22Rv1 (cell line): Measurements from ENCODE around the gene FYN.

Experiments used
- H3K27ac ChIP-seq: fragments of 450-650 bp; 2 replicates; pipeline ENCODE4 v1.5.1; 2017
- ZFX ChIP-seq: fragments of 450-650 bp; IDR thresholded peaks from 2 replicates; pipeline ENCODE4 v1.6.1; 2017; ENCODE audit warnings: antibody characterized with exemption, borderline replicate concordance
- TF ChIP-seq, protein P1 (sequence below): fragments of 450-650 bp; IDR thresholded peaks from 2 replicates; pipeline ENCODE4 v1.5.1; 2017; ENCODE audit warnings: mild to moderate bottlenecking

FYN gene

DNA sequence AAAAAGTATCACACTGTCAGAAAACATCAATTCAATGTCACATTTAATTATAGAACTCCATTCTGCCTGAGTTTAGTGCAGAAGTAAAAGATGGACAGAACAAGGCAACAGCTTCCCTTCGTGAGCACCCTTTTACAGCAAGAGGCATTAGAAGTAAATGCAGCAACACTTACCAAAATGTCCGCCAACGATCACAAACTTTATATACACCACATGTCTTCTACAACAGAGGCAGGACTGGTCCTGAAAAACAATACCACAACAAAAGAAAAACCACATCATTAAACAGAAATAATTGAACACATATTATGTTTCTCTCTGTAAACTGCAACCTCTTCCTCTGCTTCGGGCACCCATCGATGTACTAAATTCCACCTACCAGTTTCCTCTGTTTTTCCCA is 92.9 kb downstream of the FYN start:
- TF ChIP-seq ZFX = no peak
- TF ChIP-seq, protein P1, sequence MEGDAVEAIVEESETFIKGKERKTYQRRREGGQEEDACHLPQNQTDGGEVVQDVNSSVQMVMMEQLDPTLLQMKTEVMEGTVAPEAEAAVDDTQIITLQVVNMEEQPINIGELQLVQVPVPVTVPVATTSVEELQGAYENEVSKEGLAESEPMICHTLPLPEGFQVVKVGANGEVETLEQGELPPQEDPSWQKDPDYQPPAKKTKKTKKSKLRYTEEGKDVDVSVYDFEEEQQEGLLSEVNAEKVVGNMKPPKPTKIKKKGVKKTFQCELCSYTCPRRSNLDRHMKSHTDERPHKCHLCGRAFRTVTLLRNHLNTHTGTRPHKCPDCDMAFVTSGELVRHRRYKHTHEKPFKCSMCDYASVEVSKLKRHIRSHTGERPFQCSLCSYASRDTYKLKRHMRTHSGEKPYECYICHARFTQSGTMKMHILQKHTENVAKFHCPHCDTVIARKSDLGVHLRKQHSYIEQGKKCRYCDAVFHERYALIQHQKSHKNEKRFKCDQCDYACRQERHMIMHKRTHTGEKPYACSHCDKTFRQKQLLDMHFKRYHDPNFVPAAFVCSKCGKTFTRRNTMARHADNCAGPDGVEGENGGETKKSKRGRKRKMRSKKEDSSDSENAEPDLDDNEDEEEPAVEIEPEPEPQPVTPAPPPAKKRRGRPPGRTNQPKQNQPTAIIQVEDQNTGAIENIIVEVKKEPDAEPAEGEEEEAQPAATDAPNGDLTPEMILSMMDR = no peak
- no peak overlapping the region for H3K27ac ChIP-seq

DNA sequence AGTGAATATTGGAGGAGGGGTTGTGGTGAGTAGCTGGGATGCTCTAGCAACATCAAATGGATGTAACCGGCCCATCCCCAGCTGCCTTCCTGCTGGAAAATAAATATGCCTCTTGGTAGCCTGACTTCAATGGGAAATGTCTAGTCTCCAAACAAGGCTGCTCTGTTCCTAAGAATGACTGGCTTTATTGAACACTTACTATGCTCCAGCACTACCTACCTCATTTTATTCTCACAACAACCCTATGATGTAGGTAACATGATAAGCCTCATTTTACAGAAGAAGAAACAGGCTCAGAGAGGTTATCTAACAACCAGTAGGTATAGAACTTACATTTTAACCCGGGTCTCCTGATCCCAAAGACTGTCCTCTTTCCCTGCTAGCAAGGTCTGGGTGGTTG is 93.6 kb downstream of the FYN start:
- H3K27ac ChIP-seq = no peak overlapping the region
- TF ChIP-seq ZFX = no peak
- TF ChIP-seq, protein P1 = no peak

DNA sequence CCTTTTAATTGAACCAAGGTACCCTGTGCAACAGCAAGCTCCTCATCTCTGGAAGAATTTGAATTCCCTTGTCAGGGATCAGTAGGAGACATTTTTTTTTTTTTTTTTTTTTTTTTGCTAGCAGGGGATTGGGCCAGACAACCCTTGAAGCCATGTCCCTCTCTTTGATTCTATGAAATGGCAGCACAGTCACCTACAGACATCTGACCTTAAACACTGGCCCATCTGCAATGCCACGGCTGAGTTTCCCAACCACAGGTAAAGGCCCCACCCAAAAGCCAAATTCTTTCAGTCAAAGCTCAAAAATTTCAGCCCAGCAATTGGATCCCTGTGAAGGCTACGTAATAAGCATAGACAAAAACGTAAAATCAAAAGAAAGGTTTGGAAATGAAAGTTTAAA is 94.2 kb downstream of the FYN start:
- TF ChIP-seq, protein P1 = no peak
- no peak for TF ChIP-seq ZFX
- no peak overlapping the region for H3K27ac ChIP-seq

DNA sequence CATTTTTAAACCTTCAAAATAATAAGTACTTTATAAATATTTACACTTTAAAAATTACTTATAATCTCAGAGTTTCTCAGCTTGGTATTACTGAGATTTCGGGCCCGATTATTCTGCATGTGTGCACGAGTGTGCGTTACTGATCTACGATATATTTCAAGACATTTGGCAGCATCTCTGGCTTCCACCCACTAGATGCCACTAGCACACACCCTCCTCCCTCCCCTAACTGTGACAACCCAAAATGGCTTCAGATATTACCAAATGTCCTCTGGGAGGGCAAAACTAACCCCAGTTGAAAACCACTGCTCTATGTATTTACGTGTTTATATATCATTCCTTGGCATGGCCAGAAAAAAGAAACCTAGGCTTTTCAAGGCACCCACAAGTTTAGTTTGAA is 95.9 kb downstream of the FYN start:
- no peak overlapping the region for H3K27ac ChIP-seq
- TF ChIP-seq ZFX = no peak
- TF ChIP-seq, protein P1 = no peak

DNA sequence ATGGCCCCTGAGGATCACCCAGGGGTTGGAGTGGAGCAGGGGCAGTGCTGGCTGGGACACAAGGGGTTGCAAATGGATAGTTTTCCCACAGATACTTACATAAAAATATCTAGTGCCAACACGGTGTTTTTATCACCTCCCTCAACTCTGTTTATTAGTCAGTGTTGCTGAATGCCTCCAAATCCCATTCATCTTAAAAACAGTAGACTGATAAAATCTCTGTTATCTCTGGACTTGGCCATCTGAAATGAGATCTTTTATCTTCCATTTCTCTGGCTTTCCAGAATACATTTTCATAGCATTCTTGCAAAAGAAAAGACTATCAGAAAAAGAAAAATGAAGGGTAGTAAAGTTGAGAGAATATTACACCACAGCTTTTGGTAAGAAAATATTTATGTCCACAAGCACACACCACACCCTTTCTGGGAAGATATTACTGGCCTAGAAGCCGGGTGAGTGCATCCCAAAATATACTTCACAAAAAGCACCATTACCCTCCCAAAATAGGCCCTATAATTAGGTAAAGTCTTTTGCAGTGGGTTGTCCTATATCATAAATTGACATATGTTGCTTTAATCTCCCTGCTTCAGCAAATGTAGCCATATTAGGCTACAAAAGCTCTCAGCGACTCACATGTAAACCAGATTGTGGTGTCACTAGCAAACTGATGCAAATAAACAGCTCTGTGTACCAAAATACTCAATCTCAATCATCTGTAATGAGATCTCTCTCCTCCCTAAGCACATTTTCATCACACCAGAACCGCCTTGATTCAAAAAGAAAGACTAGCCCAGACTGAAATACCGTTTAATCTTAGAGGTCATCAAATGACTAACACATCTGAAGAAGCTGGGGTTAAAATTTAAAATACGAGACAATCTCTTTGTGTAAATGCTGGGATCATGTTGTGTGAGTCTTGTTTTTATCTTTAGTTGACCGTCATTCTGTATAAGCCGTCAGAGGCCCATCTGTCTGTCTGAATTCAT is 96.7 kb downstream of the FYN start:
- TF ChIP-seq ZFX = no peak
- TF ChIP-seq, protein P1 = no peak

DNA sequence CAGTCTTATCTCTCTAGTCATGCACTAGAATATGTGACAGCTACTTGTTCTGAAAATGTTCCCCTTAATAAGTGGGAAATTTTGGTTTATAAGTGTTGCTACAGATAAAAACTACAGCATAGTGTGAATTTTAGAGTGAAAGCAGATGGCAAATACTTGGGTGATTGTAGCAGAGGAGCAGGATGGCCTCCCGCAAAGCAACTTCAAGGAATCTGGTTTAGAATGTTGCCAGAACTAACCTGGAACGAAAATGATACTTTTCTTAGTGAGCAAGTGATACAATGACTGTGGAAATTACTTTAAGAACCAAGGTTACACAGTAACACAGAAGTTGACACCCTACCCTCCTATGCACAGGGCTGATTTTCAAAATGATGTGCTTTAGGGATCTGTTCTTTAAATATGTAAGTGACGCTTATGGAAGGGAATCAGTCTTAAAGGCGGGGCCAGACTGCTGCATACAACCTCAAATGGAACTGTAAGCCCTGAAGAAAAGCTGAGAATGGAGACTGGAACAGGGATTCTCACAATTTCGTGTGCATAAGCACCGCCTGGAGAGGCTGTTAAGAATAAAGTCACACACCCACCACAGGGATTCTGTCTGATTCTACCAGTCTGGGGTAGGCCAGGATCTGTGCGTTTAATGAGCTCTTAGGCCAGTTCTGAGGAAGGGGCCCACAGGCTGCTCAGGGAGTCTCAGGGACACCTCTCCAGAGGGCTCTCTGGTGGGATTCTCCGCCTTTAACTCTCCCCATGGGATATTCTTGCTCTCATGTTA is 97.9 kb downstream of the FYN start:
- no peak overlapping the region for H3K27ac ChIP-seq
- TF ChIP-seq, protein P1 = no peak
- no peak for TF ChIP-seq ZFX

More for the DNA sequence above, 96.7 kb downstream of the FYN start:
- H3K27ac ChIP-seq = no peak overlapping the region

DNA sequence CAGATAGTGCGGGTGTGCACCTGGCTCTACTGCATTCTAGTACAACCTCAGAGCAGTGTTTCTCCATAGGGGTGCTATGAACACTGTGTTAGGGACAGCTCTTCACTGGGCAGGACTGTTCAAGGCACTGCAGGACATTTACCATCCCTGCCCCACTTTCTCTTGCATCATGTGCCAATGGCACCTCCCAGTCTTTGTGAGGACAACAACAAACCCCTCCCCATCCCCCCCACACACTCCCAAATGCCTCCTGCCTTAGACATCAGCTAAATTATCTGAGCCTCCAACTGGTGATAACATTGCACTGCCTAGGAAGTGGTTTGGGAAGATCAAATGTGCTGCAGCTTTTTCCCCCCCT is 98.9 kb downstream of the FYN start:
- H3K27ac ChIP-seq = no peak overlapping the region
- no peak for TF ChIP-seq ZFX
- TF ChIP-seq, protein P1 = no peak
